Left hindlimb (tissue), 1 donor: ENCODE results near the gene IGDCC3.

ENCODE experiments used
- DNase-seq: peaks from one replicate; pipeline ENCODE4 v3.0.0-alpha.2; 2018

Gene IGDCC3

GRCh38 chr15:65386376-65386775, 8.6 kb upstream of the IGDCC3 start:
- no peak for DNase-seq

- no peak for DNase-seq
These were observed 8.1 kb upstream of the IGDCC3 start for GRCh38 chr15:65385870-65386258.

GRCh38 chr15:65384895-65385869, 7.4 kb upstream of the IGDCC3 start:
- DNase-seq, result peak; percentile 90

GRCh38 chr15:65384505-65384894, 6.7 kb upstream of the IGDCC3 start:
- DNase-seq, result no peak

- DNase-seq, result no peak
These were observed 6.2 kb upstream of the IGDCC3 start for GRCh38 chr15:65383991-65384390.

- no peak for DNase-seq
These were observed 5.7 kb upstream of the IGDCC3 start for GRCh38 chr15:65383456-65383855.

- DNase-seq, result no peak
These were observed 5.1 kb upstream of the IGDCC3 start for GRCh38 chr15:65382921-65383320.

- no peak for DNase-seq
These were observed 4.3 kb upstream of the IGDCC3 start for GRCh38 chr15:65382146-65382491.

GRCh38 chr15:65381445-65382145, 3.8 kb upstream of the IGDCC3 start:
- no peak for DNase-seq

- DNase-seq, result no peak
These were observed 2.2 kb upstream of the IGDCC3 start for GRCh38 chr15:65379986-65380385.

- DNase-seq, result peak; percentile 56
These were observed 462 bp downstream of the IGDCC3 start for GRCh38 chr15:65377105-65377975.

GRCh38 chr15:65376767-65377104, 1.1 kb downstream of the IGDCC3 start:
- DNase-seq, result no peak

GRCh38 chr15:65375871-65376607, 1.8 kb downstream of the IGDCC3 start:
- peak; percentile 31 for DNase-seq

- peak; percentile 7 for DNase-seq
These were observed 2.9 kb downstream of the IGDCC3 start for GRCh38 chr15:65374821-65375401.

- DNase-seq, result no peak
These were observed 3.5 kb downstream of the IGDCC3 start for GRCh38 chr15:65374334-65374733.

- DNase-seq, result no peak
These were observed 4.6 kb downstream of the IGDCC3 start for GRCh38 chr15:65373163-65373651.

- no peak for DNase-seq
These were observed 5.1 kb downstream of the IGDCC3 start for GRCh38 chr15:65372787-65373067.

GRCh38 chr15:65371976-65372786, 5.6 kb downstream of the IGDCC3 start:
- no peak for DNase-seq

GRCh38 chr15:65370885-65371284, 6.9 kb downstream of the IGDCC3 start:
- no peak for DNase-seq

- DNase-seq, result no peak
These were observed 8.2 kb downstream of the IGDCC3 start for GRCh38 chr15:65369651-65370050.

GRCh38 chr15:65369212-65369547, 8.6 kb downstream of the IGDCC3 start:
- no peak for DNase-seq
